ENCODE data around the gene ERO1A. TPM values are rescaled to one million over a fixed set of nuclear protein-coding genes. Genes with fewer than 3 reads are reported as not detected.
A peak's percentile ranks its signal among the peaks of the same experiment; 100 is the strongest.

ERO1A gene
- total RNA-seq, 2 experiments from 2014 or later = 87.4 to 90.4 TPM

GRCh38 chr14:52693036-52693435 is 2.3 kb downstream of the ERO1A start:
- no peaks in the 10 kb centered on the region for H3K9me3 Mint-ChIP-seq
- peaks cover 51% of the 10 kb centered on the region for H3K4me1 Mint-ChIP-seq (ENCODE audit: low read depth)
- H3K27ac Mint-ChIP-seq = no peak overlapping the region

GRCh38 chr14:52692248-52692962 is 3.0 kb downstream of the ERO1A start:
- Mint-ChIP-seq H3K9me3 (no peaks in the 10 kb centered on the region), H3K4me3 (peak overlapping the region; percentile 51), H3K27me3 (ENCODE audit: low read depth) (no peaks in the 10 kb centered on the region), H3K4me1 (ENCODE audit: low read depth) (peaks cover 57% of the 10 kb centered on the region), H3K27ac (peak overlapping the region; percentile 67), H3K36me3 (ENCODE audit: low read depth) (peaks cover 17% of the 10 kb centered on the region)
- CTCF ChIA-PET = interaction anchor here (1.0 to 1.6 kb wide), 2 partner anchors 8 to 156 kb away, joined by 3 read pairs; no protein-coding TSS in a partner anchor
- intact Hi-C loops (cut with micrococcal nuclease) = loop anchor here (10.0 kb wide), 1 partner anchor 698 kb away; no protein-coding TSS in a partner anchor
- DNase-seq = no peak

More at GRCh38 chr14:52693036-52693435, 2.3 kb downstream of the ERO1A start:
- Mint-ChIP-seq H3K27me3 (ENCODE audit: low read depth) (no peaks in the 10 kb centered on the region), H3K36me3 (ENCODE audit: low read depth) (peaks cover 17% of the 10 kb centered on the region), H3K4me3 (peak overlapping the region; percentile 60)
- intact Hi-C loops (cut with micrococcal nuclease) = loop anchor here (10.0 kb wide), 1 partner anchor 698 kb away; no protein-coding TSS in a partner anchor
- CTCF ChIA-PET = interaction anchor here (0.7 to 1.0 kb wide), 2 partner anchors 9 to 14 kb away, joined by 3 read pairs; no protein-coding TSS in a partner anchor
- DNase-seq = no peak

DNA sequence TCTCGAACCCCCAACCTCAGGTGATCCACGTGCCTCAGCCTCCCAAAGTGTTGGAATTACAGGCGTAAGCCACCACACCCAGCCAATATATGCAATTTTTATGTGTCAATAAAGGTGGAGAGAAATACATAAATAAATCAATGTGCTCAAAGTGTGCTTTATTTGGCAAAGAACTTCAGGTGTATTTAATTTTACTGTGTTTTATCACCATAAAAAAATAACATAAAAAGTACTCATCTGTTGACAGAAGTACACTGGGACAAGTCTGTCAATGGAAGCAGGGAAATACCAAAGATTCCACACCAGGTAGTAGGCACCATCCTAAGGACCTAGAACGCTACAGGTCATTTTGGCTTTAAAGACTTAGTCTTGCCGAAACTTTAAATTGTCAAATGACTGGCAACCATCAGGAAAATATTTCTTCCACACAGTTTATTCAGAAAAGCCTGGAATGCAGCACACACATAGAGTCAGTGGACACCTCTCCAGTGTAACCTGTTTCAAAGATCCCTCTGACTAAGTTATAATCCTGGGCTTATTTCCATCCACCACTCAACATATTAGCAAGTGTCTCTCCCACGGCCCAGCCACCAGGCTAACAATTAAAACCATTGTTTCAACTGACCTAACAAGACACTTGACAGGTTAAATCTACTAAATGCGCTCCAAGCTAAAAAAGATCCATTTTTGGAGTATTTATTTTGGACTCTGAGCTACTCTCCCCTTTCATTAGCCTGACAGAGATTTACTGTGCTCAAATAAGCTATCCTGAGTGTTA is 4.2 kb downstream of the ERO1A start:
- Mint-ChIP-seq H3K9me3 (no peaks in the 10 kb centered on the region), H3K4me3 (no peak overlapping the region), H3K27ac (no peak overlapping the region), H3K4me1 (ENCODE audit: low read depth) (peaks cover 69% of the 10 kb centered on the region), H3K27me3 (ENCODE audit: low read depth) (no peaks in the 10 kb centered on the region), H3K36me3 (ENCODE audit: low read depth) (peaks cover 17% of the 10 kb centered on the region)
- DNase-seq = no peak
- intact Hi-C loops (cut with micrococcal nuclease) = loop anchor here (10.0 kb wide), 1 partner anchor 696 kb away; no protein-coding TSS in a partner anchor
- CTCF ChIA-PET = interaction anchor here (0.7 to 1.6 kb wide), 3 partner anchors 24 to 155 kb away, joined by 3 to 4 read pairs (median 3); no protein-coding TSS in a partner anchor

DNA sequence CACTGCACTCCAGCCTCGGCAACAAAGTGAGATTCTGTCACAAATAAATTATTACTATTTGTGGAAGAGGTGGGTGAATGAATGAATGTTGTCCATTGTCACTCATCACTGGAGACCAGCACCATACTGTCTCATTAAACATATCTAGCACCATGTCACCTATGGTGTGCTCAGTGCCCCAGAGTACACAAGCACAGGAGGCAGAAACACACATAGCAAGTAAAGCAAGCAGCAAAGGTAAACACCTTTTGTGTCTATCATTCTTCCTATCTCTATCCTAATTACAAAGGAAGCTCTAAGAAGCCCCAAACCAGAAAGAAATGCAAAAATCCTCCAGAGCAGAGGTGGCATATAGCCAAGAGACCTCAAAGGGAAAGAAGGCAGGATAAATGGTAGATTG is 9.2 kb downstream of the ERO1A start:
- Mint-ChIP-seq H3K36me3 (ENCODE audit: low read depth) (peaks cover 3% of the 10 kb centered on the region), H3K27ac (no peak overlapping the region), H3K4me3 (no peak overlapping the region), H3K4me1 (ENCODE audit: low read depth) (peaks cover 62% of the 10 kb centered on the region), H3K27me3 (ENCODE audit: low read depth) (no peaks in the 10 kb centered on the region), H3K9me3 (no peaks in the 10 kb centered on the region)
- CTCF ChIA-PET = no interaction called here
- intact Hi-C loops (cut with micrococcal nuclease) = no loop called here
- DNase-seq = no peak

DNA sequence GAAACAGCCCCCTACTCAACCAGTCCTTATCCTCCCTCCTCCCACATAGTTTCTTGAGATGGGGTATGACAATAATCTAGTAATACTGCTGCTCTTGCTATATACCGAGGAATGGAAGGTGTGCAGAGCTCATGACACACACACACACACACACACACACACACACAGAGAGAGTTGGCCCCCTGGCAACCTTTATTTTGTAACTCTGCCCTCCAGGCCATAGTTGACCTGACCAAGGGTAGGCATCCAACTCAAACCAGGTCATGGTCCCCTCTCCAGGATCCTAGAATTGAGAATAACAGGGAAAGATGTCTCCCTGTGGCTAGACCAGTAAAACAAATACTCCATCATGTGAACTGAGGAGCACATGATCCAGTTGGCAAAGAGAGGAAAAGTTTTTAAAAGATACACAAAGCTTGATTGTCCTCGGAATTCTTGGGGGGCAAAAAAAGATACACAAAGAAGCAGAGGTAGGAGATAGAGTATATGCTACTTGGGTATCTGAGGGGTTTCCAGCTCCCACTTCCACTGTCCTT is 11.3 kb downstream of the ERO1A start:
- Mint-ChIP-seq H3K27ac (peak overlapping the region; percentile 63), H3K4me1 (ENCODE audit: low read depth) (peaks cover 48% of the 10 kb centered on the region), H3K4me3 (no peak overlapping the region), H3K36me3 (ENCODE audit: low read depth) (peaks cover 4% of the 10 kb centered on the region), H3K27me3 (ENCODE audit: low read depth) (no peaks in the 10 kb centered on the region), H3K9me3 (no peaks in the 10 kb centered on the region)
- no peak for DNase-seq
- CTCF ChIA-PET = interaction anchor here (0.6 to 0.7 kb wide), 2 partner anchors 8 to 25 kb away, joined by 3 read pairs; no protein-coding TSS in a partner anchor
- intact Hi-C loops (cut with micrococcal nuclease) = no loop called here

DNA sequence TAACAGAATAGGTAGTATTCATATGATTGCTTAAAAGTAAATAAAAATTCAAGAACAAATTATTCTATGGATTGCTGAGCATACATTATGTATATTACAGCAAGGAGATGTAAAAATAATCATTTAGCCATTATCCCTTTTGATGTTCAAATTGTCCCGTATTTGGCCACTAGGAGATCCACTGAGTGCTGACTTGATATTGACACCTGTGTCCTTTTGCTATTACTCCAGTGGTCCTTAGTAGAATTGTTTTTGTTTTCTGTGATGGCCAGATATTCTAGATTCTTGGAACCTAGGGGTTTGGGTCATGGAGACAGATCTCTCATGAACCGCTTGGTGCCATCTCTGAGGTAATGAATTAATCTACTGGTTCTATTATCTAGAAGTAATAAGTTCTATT is 16.8 kb downstream of the ERO1A start:
- no peaks in the 10 kb centered on the region for H3K27me3 Mint-ChIP-seq (ENCODE audit: low read depth)
- no peak overlapping the region for H3K4me3 Mint-ChIP-seq
- intact Hi-C loops (cut with micrococcal nuclease) = no loop called here
- CTCF ChIA-PET = interaction anchor here (0.7 to 1.3 kb wide), 2 partner anchors 15 to 423 kb away, joined by 3 read pairs; no protein-coding TSS in a partner anchor
- H3K27ac Mint-ChIP-seq = no peak overlapping the region
- H3K9me3 Mint-ChIP-seq = no peaks in the 10 kb centered on the region
- H3K36me3 Mint-ChIP-seq (ENCODE audit: low read depth) = peaks cover 23% of the 10 kb centered on the region
- peaks cover 2% of the 10 kb centered on the region for H3K4me1 Mint-ChIP-seq (ENCODE audit: low read depth)
- no peak for DNase-seq

GRCh38 chr14:52663850-52664249 is 31.5 kb downstream of the ERO1A start:
- H3K9me3 Mint-ChIP-seq = no peaks in the 10 kb centered on the region
- CTCF ChIA-PET = no interaction called here
- peaks cover 14% of the 10 kb centered on the region for H3K36me3 Mint-ChIP-seq (ENCODE audit: low read depth)

DNA sequence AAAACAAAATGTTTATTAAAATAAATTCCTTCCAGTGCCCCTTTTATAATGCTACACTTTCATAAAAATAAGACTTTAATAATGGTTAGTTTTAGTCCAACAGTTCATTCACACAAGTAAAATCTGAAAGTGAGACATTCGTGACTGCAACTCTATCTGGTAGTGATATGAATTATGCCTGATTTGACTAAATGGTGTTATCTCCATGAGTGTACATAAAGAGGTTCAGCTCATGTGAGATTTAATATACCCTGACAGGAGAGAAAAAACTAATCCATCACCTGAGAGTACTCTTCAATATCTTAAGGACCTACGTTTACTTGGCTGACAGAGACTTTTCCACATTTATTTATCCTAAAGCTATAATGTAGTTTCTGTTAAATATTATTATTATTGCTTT is 34.0 kb downstream of the ERO1A start:
- CTCF ChIA-PET = no interaction called here
- H3K4me1 Mint-ChIP-seq (ENCODE audit: low read depth) = peaks cover 2% of the 10 kb centered on the region
- no peaks in the 10 kb centered on the region for H3K27me3 Mint-ChIP-seq (ENCODE audit: low read depth)
- no peak overlapping the region for H3K4me3 Mint-ChIP-seq
- H3K9me3 Mint-ChIP-seq = no peaks in the 10 kb centered on the region
- intact Hi-C loops (cut with micrococcal nuclease) = no loop called here
- DNase-seq = no peak
- H3K27ac Mint-ChIP-seq = no peak overlapping the region
- peaks cover 16% of the 10 kb centered on the region for H3K36me3 Mint-ChIP-seq (ENCODE audit: low read depth)

More at GRCh38 chr14:52663850-52664249, 31.5 kb downstream of the ERO1A start:
- H3K4me1 Mint-ChIP-seq (ENCODE audit: low read depth) = peaks cover 4% of the 10 kb centered on the region
- H3K27me3 Mint-ChIP-seq (ENCODE audit: low read depth) = no peaks in the 10 kb centered on the region
- DNase-seq = no peak
- H3K4me3 Mint-ChIP-seq = no peak overlapping the region
- intact Hi-C loops (cut with micrococcal nuclease) = no loop called here
- H3K27ac Mint-ChIP-seq = no peak overlapping the region

DNA sequence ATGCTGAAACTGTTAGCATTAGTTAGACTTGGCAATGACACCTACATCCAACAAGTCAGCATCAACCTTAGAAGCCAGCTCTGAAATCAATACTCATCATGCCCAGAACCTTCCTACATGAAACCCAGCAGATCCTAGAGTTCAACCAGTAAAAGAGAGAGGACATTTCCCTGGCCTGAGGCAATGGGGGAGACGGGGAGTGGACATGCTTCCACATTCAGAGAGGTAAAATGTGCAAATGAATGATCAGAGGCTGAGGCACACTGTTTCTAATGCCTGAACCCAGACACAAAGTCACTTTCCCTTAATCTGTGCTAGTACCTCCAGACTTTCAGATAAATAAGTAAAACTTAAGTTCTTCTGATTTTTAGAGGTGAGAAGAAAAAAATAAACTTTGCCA is 34.5 kb downstream of the ERO1A start:
- no peak overlapping the region for H3K4me3 Mint-ChIP-seq
- H3K36me3 Mint-ChIP-seq (ENCODE audit: low read depth) = peaks cover 15% of the 10 kb centered on the region
- no peaks in the 10 kb centered on the region for H3K9me3 Mint-ChIP-seq
- no peak overlapping the region for H3K27ac Mint-ChIP-seq
- DNase-seq = no peak
- H3K27me3 Mint-ChIP-seq (ENCODE audit: low read depth) = no peaks in the 10 kb centered on the region
- H3K4me1 Mint-ChIP-seq (ENCODE audit: low read depth) = peaks cover 2% of the 10 kb centered on the region
- CTCF ChIA-PET = no interaction called here
- intact Hi-C loops (cut with micrococcal nuclease) = no loop called here

DNA sequence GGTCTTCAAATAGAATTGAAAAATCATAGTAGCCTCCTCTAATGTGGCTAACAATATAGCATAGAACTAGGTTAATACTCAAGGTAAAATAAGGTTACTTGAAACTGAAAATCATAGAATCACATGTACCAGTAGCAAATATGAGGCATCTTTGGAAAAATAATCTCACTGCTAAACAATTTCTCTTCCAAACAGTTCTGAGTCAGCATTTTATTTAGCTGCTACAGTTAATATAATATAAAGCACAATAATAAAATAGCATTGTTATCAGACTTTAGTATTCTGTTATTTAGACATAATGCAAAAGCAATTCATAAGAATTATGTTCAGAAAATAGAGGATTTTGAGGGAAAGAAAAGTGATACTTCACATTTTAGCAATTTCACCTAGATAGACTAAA is 35.0 kb downstream of the ERO1A start:
- Mint-ChIP-seq H3K27me3 (ENCODE audit: low read depth) (no peaks in the 10 kb centered on the region), H3K9me3 (no peaks in the 10 kb centered on the region), H3K27ac (no peak overlapping the region), H3K4me3 (no peak overlapping the region), H3K4me1 (ENCODE audit: low read depth) (peaks cover 2% of the 10 kb centered on the region), H3K36me3 (ENCODE audit: low read depth) (peaks cover 14% of the 10 kb centered on the region)
- DNase-seq = no peak
- CTCF ChIA-PET = no interaction called here
- intact Hi-C loops (cut with micrococcal nuclease) = no loop called here

DNA sequence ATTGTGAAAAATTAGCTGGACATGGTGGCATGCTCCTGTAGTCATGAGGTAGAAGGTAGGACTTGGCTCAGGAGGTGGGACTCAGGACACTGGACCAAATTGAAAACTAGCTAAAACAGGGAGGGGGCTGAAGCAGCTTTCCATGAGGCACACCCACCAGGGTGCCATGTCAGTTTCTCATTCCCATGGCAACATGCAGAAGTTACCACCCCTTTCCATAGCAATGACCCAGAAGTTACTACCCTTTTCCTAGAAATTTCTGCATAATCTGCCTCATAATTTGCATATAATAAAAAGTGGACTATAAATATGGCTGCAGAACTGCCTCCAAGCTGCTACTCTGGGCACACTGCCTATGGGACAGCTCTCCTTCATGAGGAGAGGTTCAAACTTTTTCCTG is 38.5 kb downstream of the ERO1A start:
- Mint-ChIP-seq H3K36me3 (ENCODE audit: low read depth) (peaks cover 18% of the 10 kb centered on the region), H3K27ac (no peak overlapping the region), H3K27me3 (ENCODE audit: low read depth) (no peaks in the 10 kb centered on the region), H3K9me3 (no peaks in the 10 kb centered on the region), H3K4me3 (no peak overlapping the region), H3K4me1 (ENCODE audit: low read depth) (peaks cover 2% of the 10 kb centered on the region)
- intact Hi-C loops (cut with micrococcal nuclease) = no loop called here
- DNase-seq = no peak
- CTCF ChIA-PET = no interaction called here

GRCh38 chr14:52650774-52651173 is 44.6 kb downstream of the ERO1A start:
- DNase-seq = no peak
- Mint-ChIP-seq H3K4me1 (ENCODE audit: low read depth) (no peaks in the 10 kb centered on the region), H3K9me3 (no peaks in the 10 kb centered on the region), H3K27me3 (ENCODE audit: low read depth) (no peaks in the 10 kb centered on the region), H3K36me3 (ENCODE audit: low read depth) (peaks cover 29% of the 10 kb centered on the region), H3K4me3 (no peak overlapping the region), H3K27ac (no peak overlapping the region)
- CTCF ChIA-PET = no interaction called here
- intact Hi-C loops (cut with micrococcal nuclease) = no loop called here

Measured in activated naive CD4-positive, alpha-beta T cell treated with anti-CD3 and anti-CD28 coated beads for 36 hours (primary cell).